Lung (tissue), 12 donors: ENCODE data around the gene CD1D. TPM values are rescaled to one million over a fixed set of nuclear protein-coding genes. Genes with fewer than 3 reads are reported as not detected.
"Not testable (repeated sequence)": the region's sequence is repeated elsewhere in the genome, so short reads cannot be mapped to it uniquely, and the experiment has no call there.

Experiments
- ATAC-seq: fragments of 200-7000 bp; cut with Tn5 transposase; one replicate; pipeline ENCODE4 v1.9.1; 2020; ENCODE audit warnings: moderate number of reproducible peaks; ENCODE audit not compliant: insufficient read depth, low FRiP score
- DNase-seq, 3 donors: peaks; one replicate each; pipeline ENCODE4 v3.0.0-alpha.2; 2013 to 2017
- H3K27ac ChIP-seq, 2 donors: one replicate each; pipeline ENCODE4 v1.5.1; 2013; ENCODE audit warnings: mild to moderate bottlenecking in 2 of 2, moderate library complexity in 2 of 2, control low read depth in 1 of 2, inconsistent platforms in 1 of 2, low read depth in 1 of 2, low read length in 1 of 2
- H3K27me3 ChIP-seq, 3 donors: one replicate each; pipeline ENCODE4 v1.5.1; 2013; ENCODE audit warnings: low read length in 2 of 3; ENCODE audit not compliant: control insufficient read depth in 3 of 3, insufficient read depth in 3 of 3
- H3K36me3 ChIP-seq, 4 donors: one replicate each; pipeline ENCODE4 v1.5.1; 2013; ENCODE audit warnings: low read length in 4 of 4, mild to moderate bottlenecking in 1 of 4, moderate library complexity in 1 of 4; ENCODE audit not compliant: control insufficient read depth in 4 of 4, insufficient read depth in 4 of 4
- H3K4me1 ChIP-seq, 5 donors: one replicate each; pipeline ENCODE4 v1.5.1; 2013; ENCODE audit warnings: low read length in 5 of 5, mild to moderate bottlenecking in 2 of 5, moderate library complexity in 1 of 5; ENCODE audit not compliant: control insufficient read depth in 5 of 5, insufficient read depth in 5 of 5
- H3K4me3 ChIP-seq: one replicate; pipeline ENCODE4 v1.5.1; 2013; ENCODE audit warnings: mild to moderate bottlenecking, control low read depth, moderate library complexity
- H3K9ac ChIP-seq, 2 donors: one replicate each; pipeline ENCODE4 v1.5.1; 2013; ENCODE audit warnings: low read length in 2 of 2, control low read depth in 1 of 2; ENCODE audit not compliant: insufficient read depth in 1 of 2
- H3K9me3 ChIP-seq, 4 donors: one replicate each; pipeline ENCODE4 v1.5.1; 2013; ENCODE audit warnings: low read length in 3 of 4, mild to moderate bottlenecking in 1 of 4, moderate library complexity in 1 of 4; ENCODE audit not compliant: control insufficient read depth in 4 of 4, insufficient read depth in 3 of 4
- CTCF ChIP-seq: IDR thresholded peaks from 2 replicates; pipeline ENCODE4 v1.5.1; 2012; ENCODE audit warnings: mild to moderate bottlenecking; ENCODE audit errors: control extremely low read depth, extremely low read depth
- WGBS, 2 donors: extraction: QIAGEN DNeasy Blood & Tissue Kit; methylation state at CpG; one replicate each; pipeline ENCODE4 v1.1.7; 2013; 5-methylcytosine and 5-hydroxymethylcytosine counted together
- polyA plus RNA-seq, 2 donors: library from polyadenylated mRNA; stranded (reverse); fragments of 200-250 nt; gene quantifications; one replicate each; pipeline ENCODE4 v1.2.1, GENCODE V29; 2013
- total RNA-seq, 2 donors: library from RNA; depleted of rRNA in 1 of 2; stranded (reverse); fragments of >200 nt in 1 of 2; gene quantifications; one replicate each; pipeline ENCODE4 v1.2.1, GENCODE V29; 2014 to 2021
- donor health status: control.
- donor health status: control.
- donor health status: Bipolar disorder and iron deficiency.
- donor health status: healthy.
- donor health status: DM: yes; HTN: yes; CAD: no.

The CD1D gene
- total and polyA plus RNA-seq, 4 donors, result 3.5 to 9.9 (median 4.2) TPM

DNA sequence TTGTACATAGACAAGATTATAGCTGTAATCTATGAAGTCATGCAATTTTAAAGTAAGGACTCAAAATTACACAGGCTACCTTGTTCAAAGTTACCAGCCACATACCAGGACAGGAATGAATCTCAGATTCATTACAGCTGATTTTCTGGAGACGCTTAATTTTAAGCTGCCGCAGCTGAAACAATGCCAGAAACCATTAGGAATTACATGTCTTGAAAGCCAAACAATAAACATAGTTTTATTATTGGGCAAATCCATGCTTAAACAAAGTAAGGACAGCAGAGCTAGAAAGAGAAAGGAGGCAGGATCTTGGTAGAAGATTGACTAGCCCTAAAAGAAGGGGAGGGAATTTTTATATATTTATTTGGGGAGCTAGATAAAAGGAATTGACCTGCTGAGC lies 19.2 kb upstream of the CD1D start:
- H3K4me3 ChIP-seq, result no peak overlapping the region
- no peaks in the 10 kb centered on the region for H3K36me3 ChIP-seq
- DNase-seq, result peak; percentile 31 to 86 (median 76)
- no peaks in the 10 kb centered on the region for H3K9me3 ChIP-seq
- no peak overlapping the region for H3K9ac ChIP-seq
- no peak for TF ChIP-seq CTCF
- no peak overlapping the region for H3K27ac ChIP-seq
- peaks cover 0 to 15% (median 0%) of the 10 kb centered on the region in 5 donors for H3K4me1 ChIP-seq
- ATAC-seq, result no peak
- H3K27me3 ChIP-seq, result peaks cover 0 to 6% (median 3%) of the 10 kb centered on the region in 3 donors
- 63 to 77% methylated on average over 2 of the region's 2 CpGs for WGBS, 2 donors

- no peak for DNase-seq
- ATAC-seq, result no peak
- 52 to 55% methylated on average over 3 of the region's 3 CpGs for WGBS, 2 donors
Observed at GRCh38 chr1:158163000-158163947, 17.4 kb upstream of the CD1D start.

DNA sequence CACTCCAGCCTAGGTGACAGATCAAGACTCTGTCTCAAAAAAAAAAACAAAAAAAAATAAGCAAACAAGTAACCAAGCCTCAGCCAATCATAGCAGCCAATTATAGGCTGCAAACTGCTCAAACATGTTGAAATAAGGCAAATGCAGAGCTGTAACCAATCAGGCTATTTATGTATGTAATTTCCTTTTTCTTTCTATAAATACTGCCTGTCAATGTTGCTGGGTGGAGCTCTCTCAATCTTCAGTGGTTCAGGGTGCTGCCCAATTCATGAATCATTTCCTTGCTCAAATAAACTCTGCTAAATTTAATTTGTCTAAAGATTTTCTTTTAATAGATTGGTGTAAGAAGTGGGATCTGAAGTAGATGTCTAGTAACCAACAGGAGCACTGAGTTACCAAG lies 11.6 kb upstream of the CD1D start:
- H3K9ac ChIP-seq, result no peak overlapping the region
- H3K9me3 ChIP-seq, result no peaks in the 10 kb centered on the region
- H3K27me3 ChIP-seq, result peaks cover 0 to 5% (median 3%) of the 10 kb centered on the region in 3 donors
- H3K4me1 ChIP-seq, result no peaks in the 10 kb centered on the region
- H3K27ac ChIP-seq, result no peak overlapping the region
- DNase-seq (no peak), ATAC-seq (no peak)
- no peak for TF ChIP-seq CTCF
- no peak overlapping the region for H3K4me3 ChIP-seq
- H3K36me3 ChIP-seq, result no peaks in the 10 kb centered on the region

More at GRCh38 chr1:158163000-158163947, 17.4 kb upstream of the CD1D start:
- H3K9ac ChIP-seq, result no peak overlapping the region
- peaks cover 0 to 6% (median 3%) of the 10 kb centered on the region in 3 donors for H3K27me3 ChIP-seq
- peaks cover 0 to 15% (median 0%) of the 10 kb centered on the region in 5 donors for H3K4me1 ChIP-seq
- no peak for TF ChIP-seq CTCF
- no peak overlapping the region for H3K4me3 ChIP-seq
- H3K36me3 ChIP-seq, result no peaks in the 10 kb centered on the region
- H3K9me3 ChIP-seq, result no peaks in the 10 kb centered on the region
- no peak overlapping the region for H3K27ac ChIP-seq

GRCh38 chr1:158175915-158176314 lies 4.8 kb upstream of the CD1D start:
- not testable (repeated sequence) for H3K9me3 ChIP-seq, ATAC-seq, DNase-seq, H3K36me3 ChIP-seq, H3K27ac ChIP-seq, H3K9ac ChIP-seq, H3K4me1 ChIP-seq, H3K4me3 ChIP-seq
- 96 to 97% methylated on average over 5 of the region's 5 CpGs for WGBS, 2 donors
- peaks cover 0 to 21% (median 10%) of the 10 kb centered on the region in 3 donors for H3K27me3 ChIP-seq
